HCT116 (cell line): ENCODE data around the gene CADM3. TPM values are rescaled to one million over a fixed set of nuclear protein-coding genes. Genes with fewer than 3 reads are reported as not detected.
A peak's percentile ranks its signal among the peaks of the same experiment; 100 is the strongest.

Source experiments
- ATAC-seq: fragments of 200-7000 bp; cut with Tn5 transposase; 2 replicates; pipeline ENCODE4 v1.9.1; 2020; ENCODE audit warnings: mild to moderate bottlenecking, moderate library complexity
- BruUV-seq: library from RNA; stranded (reverse); fragments of 400-500 nt; replicated peaks from 2 replicates; lab custom pipeline; 2021; lab: Mats Ljungman, UMichigan
- CTCF ChIA-PET: fragments of 300-600 bp; sonication (Branson Sonifier 250); formaldehyde crosslinking; loops from one replicate; lab custom pipeline; 2021; ENCODE audit warnings: antibody characterized with exemption; lab: Charles Lee
- POLR2A ChIA-PET: fragments of 300-600, 350-600 bp; sonication (Branson Sonifier 250); formaldehyde crosslinking; loops from one replicate; lab custom pipeline; 2021; ENCODE audit warnings: antibody characterized with exemption; lab: Charles Lee
- RAD21 ChIA-PET, 2 experiments: fragments of 300-600 bp; sonication (Branson Sonifier 250); formaldehyde crosslinking; loops; one replicate each; lab custom pipeline; 2023; ENCODE audit warnings: low total read pairs in 2 of 2; ENCODE audit not compliant: uncharacterized antibody in 2 of 2, unreplicated experiment in 2 of 2, low non-redundant PET in 1 of 2; lab: Charles Lee
- DNase-seq: peaks from one replicate; pipeline ENCODE4 v3.0.0-alpha.2; 2010; ENCODE audit warnings: low read depth, low spot score
- H2AFZ ChIP-seq: fragments of 200-600 bp; shearing (Covaris generic), sonication (generic); 2 replicates; pipeline ENCODE4 v1.6.1; 2017; ENCODE audit warnings: low read depth, mixed run types, mixed read lengths, antibody characterized with exemption, low read length; ENCODE audit not compliant: poor library complexity, severe bottlenecking
- H3K27ac ChIP-seq: 2 replicates; pipeline ENCODE4 v1.5.1; 2012; ENCODE audit warnings: low read depth, low read length
- H3K27me3 ChIP-seq: fragments of 200-600 bp; sonication (generic); 2 replicates; pipeline ENCODE4 v1.6.1; 2016; ENCODE audit warnings: mixed run types, low read length, mixed read lengths; ENCODE audit not compliant: insufficient read depth
- H3K36me3 ChIP-seq, 2 experiments: fragments of 200-500 bp in 1 of 2; fragments of 200-600 bp in 1 of 2; sonication (Bioruptor generic) in 1 of 2; sonication (generic) in 1 of 2; 2 replicates each; pipeline versions ENCODE4 v1.5.1 to v1.6.1; 2014 to 2016; ENCODE audit warnings: low read length in 2 of 2, inconsistent platforms in 1 of 2, mixed read lengths in 1 of 2, mixed run types in 1 of 2; ENCODE audit not compliant: insufficient read depth in 2 of 2, control insufficient read depth in 1 of 2
- H3K4me1 ChIP-seq, 2 experiments: fragments of 200-600 bp in 1 of 2; sonication (generic) in 1 of 2; 2 replicates each; pipeline versions ENCODE4 v1.5.1 to v1.6.1; 2012 to 2017; ENCODE audit warnings: low read length in 2 of 2, inconsistent platforms in 1 of 2, mild to moderate bottlenecking in 1 of 2, mixed read lengths in 1 of 2, mixed run types in 1 of 2, moderate library complexity in 1 of 2; ENCODE audit not compliant: insufficient read depth in 2 of 2, control insufficient read depth in 1 of 2
- H3K4me2 ChIP-seq: fragments of 200-600 bp; sonication (generic); 2 replicates; pipeline ENCODE4 v1.6.1; 2017; ENCODE audit warnings: mixed run types, low read length, mixed read lengths
- H3K4me3 ChIP-seq, 2 experiments: fragments of 200-600 bp in 1 of 2; sonication (generic) in 1 of 2; replicated peaks in 1 of 2; 2 replicates each; pipeline ENCODE4 v1.5.1; 2011 to 2016; ENCODE audit warnings: low read length in 2 of 2, control low read depth in 1 of 2, low read depth in 1 of 2, mild to moderate bottlenecking in 1 of 2, mixed read lengths in 1 of 2, mixed run types in 1 of 2
- H3K79me2 ChIP-seq: fragments of 200-600 bp; sonication (generic); 2 replicates; pipeline ENCODE4 v1.6.1; 2017; ENCODE audit warnings: mild to moderate bottlenecking, mixed run types, low read length, moderate library complexity, mixed read lengths; ENCODE audit not compliant: insufficient read depth
- H3K9ac ChIP-seq: fragments of 200-600 bp; sonication (generic); 2 replicates; pipeline ENCODE4 v1.6.1; 2016; ENCODE audit warnings: low read length, mixed read lengths
- H3K9me2 ChIP-seq: fragments of 200-600 bp; sonication (generic), shearing (Covaris generic); 2 replicates; pipeline ENCODE4 v1.6.1; 2017; ENCODE audit warnings: mixed run types, mild to moderate bottlenecking, moderate library complexity; ENCODE audit not compliant: insufficient read depth
- H3K9me3 ChIP-seq, 2 experiments: fragments of 200-500 bp in 1 of 2; fragments of 200-600 bp in 1 of 2; sonication (Bioruptor generic) in 1 of 2; sonication (generic) in 1 of 2; 2 replicates each; pipeline ENCODE4 v1.6.1; 2014 to 2017; ENCODE audit warnings: low read length in 2 of 2, mixed read lengths in 2 of 2, inconsistent platforms in 1 of 2, low read depth in 1 of 2, mild to moderate bottlenecking in 1 of 2, mixed run types in 1 of 2, moderate library complexity in 1 of 2; ENCODE audit not compliant: control insufficient read depth in 1 of 2, insufficient read depth in 1 of 2
- H4K20me1 ChIP-seq: fragments of 200-600 bp; sonication (generic), shearing (Covaris generic); 2 replicates; pipeline ENCODE4 v1.6.1; 2017; ENCODE audit warnings: mixed run types, mild to moderate bottlenecking, moderate library complexity; ENCODE audit not compliant: insufficient read depth
- RAD21 ChIP-seq: IDR thresholded peaks from 2 replicates; pipeline ENCODE4 v1.6.1; 2012; ENCODE audit warnings: low read depth, mild to moderate bottlenecking
- intact Hi-C: fragments of 100-400 bp; cut with micrococcal nuclease; formaldehyde crosslinking; loops from 2 replicates; pipeline ENCODE4 v1.10.0; 2022
- total RNA-seq: library from RNA; stranded (reverse); gene quantifications from one replicate; pipeline ENCODE4 v1.2.1, GENCODE V29; 2021; ENCODE audit not compliant: unreplicated experiment
- TF ChIP-seq, protein P1 (sequence below), 3 experiments: fragments of 200-600 bp in 1 of 3; sonication (generic) in 1 of 3; IDR thresholded peaks in 2 of 3; conservative IDR thresholded peaks in 1 of 3; 2 replicates each; pipeline ENCODE4 v1.5.1; 2012 to 2017; ENCODE audit warnings: low read depth in 2 of 3, low read length in 2 of 3, antibody characterized with exemption in 1 of 3, borderline replicate concordance in 1 of 3, control low read depth in 1 of 3, mild to moderate bottlenecking in 1 of 3, mixed read lengths in 1 of 3, mixed run types in 1 of 3, moderate library complexity in 1 of 3; ENCODE audit not compliant: insufficient read depth in 1 of 3
- TF ChIP-seq, protein P2 (sequence below): IDR thresholded peaks from 2 replicates; pipeline ENCODE4 v1.6.1; 2011; ENCODE audit warnings: mild to moderate bottlenecking, low read length, moderate library complexity; ENCODE audit not compliant: insufficient replicate concordance; ENCODE audit errors: extremely low read depth

The CADM3 gene
- total RNA-seq, 1 experiment from 2014 or later: not detected

DNA sequence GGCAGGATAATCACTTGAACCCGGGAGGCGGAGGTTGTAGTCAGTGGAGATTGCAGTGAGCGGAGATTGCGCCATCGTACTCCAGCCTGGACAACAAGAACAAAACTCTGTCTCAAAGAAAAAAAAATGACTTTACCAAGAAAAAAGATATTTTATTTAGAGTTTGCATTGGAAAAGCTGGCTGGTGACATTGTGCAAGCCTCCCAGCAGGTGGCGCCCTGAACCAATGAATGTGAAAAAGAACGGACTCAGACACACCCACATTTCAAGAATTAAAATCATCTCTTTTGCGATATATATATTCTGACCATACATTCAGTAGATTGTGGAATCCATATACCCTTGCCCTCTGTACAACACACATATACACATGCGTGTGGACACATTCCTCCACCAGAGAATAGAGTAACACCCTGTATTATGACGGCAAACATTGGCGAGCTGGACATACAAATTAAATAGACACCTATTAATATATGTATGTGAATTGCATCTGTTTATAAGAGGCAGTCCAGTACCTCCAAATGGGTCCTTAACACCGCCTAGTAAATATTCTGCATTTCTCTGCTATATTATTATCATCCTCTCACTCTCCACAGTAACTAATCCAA lies 39.0 kb upstream of the CADM3 start:
- Histone ChIP-seq H3K27me3 (peaks cover 21% of the 10 kb centered on the region), H3K4me1 (no peaks in the 10 kb centered on the region), H3K27ac (no peak overlapping the region), H4K20me1 (no peaks in the 10 kb centered on the region), H3K79me2 (no peaks in the 10 kb centered on the region), H3K9me3 (no peaks in the 10 kb centered on the region), H3K4me3 (no peak overlapping the region), H3K36me3 (no peaks in the 10 kb centered on the region), H3K9me2 (no peaks in the 10 kb centered on the region), H2AFZ (no peak overlapping the region), H3K4me2 (no peak overlapping the region), H3K9ac (no peak overlapping the region)
- DNase-seq: peak; percentile 42
- RAD21 ChIA-PET: interaction anchor here (0.7 to 1.0 kb wide), 3 partner anchors 9 to 66 kb away, joined by 3 read pairs; no protein-coding TSS in a partner anchor
- POLR2A ChIA-PET: no interaction called here
- no TSS peak for BruUV-seq
- TF ChIP-seq, protein P1, sequence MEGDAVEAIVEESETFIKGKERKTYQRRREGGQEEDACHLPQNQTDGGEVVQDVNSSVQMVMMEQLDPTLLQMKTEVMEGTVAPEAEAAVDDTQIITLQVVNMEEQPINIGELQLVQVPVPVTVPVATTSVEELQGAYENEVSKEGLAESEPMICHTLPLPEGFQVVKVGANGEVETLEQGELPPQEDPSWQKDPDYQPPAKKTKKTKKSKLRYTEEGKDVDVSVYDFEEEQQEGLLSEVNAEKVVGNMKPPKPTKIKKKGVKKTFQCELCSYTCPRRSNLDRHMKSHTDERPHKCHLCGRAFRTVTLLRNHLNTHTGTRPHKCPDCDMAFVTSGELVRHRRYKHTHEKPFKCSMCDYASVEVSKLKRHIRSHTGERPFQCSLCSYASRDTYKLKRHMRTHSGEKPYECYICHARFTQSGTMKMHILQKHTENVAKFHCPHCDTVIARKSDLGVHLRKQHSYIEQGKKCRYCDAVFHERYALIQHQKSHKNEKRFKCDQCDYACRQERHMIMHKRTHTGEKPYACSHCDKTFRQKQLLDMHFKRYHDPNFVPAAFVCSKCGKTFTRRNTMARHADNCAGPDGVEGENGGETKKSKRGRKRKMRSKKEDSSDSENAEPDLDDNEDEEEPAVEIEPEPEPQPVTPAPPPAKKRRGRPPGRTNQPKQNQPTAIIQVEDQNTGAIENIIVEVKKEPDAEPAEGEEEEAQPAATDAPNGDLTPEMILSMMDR (IDR thresholded peaks at IDR 0.05 in 2 of 3, conservative IDR thresholded peaks at IDR 0.05 in 1 of 3; ENCODE audit: borderline replicate concordance in 1 of 3, insufficient read depth in 1 of 3, low read depth in 2 of 3, low read length in 2 of 3): peak; percentile 73 to 85 (median 84)
- TF ChIP-seq, protein P2, sequence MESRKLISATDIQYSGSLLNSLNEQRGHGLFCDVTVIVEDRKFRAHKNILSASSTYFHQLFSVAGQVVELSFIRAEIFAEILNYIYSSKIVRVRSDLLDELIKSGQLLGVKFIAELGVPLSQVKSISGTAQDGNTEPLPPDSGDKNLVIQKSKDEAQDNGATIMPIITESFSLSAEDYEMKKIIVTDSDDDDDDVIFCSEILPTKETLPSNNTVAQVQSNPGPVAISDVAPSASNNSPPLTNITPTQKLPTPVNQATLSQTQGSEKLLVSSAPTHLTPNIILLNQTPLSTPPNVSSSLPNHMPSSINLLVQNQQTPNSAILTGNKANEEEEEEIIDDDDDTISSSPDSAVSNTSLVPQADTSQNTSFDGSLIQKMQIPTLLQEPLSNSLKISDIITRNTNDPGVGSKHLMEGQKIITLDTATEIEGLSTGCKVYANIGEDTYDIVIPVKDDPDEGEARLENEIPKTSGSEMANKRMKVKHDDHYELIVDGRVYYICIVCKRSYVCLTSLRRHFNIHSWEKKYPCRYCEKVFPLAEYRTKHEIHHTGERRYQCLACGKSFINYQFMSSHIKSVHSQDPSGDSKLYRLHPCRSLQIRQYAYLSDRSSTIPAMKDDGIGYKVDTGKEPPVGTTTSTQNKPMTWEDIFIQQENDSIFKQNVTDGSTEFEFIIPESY: no peak
- peak; percentile 80 for TF ChIP-seq RAD21
- intact Hi-C loops: loop anchor here (1.0 to 10.0 kb wide), 5 partner anchors 28 to 872 kb away; no protein-coding TSS in a partner anchor
- CTCF ChIA-PET: interaction anchor here (0.6 to 3.7 kb wide), 15 partner anchors 10 to 875 kb away, joined by 3 to 39 read pairs (median 4); no protein-coding TSS in a partner anchor
- peak; percentile 65 for ATAC-seq
